ENCODE data around the gene GRAP.

GRAP gene

DNA sequence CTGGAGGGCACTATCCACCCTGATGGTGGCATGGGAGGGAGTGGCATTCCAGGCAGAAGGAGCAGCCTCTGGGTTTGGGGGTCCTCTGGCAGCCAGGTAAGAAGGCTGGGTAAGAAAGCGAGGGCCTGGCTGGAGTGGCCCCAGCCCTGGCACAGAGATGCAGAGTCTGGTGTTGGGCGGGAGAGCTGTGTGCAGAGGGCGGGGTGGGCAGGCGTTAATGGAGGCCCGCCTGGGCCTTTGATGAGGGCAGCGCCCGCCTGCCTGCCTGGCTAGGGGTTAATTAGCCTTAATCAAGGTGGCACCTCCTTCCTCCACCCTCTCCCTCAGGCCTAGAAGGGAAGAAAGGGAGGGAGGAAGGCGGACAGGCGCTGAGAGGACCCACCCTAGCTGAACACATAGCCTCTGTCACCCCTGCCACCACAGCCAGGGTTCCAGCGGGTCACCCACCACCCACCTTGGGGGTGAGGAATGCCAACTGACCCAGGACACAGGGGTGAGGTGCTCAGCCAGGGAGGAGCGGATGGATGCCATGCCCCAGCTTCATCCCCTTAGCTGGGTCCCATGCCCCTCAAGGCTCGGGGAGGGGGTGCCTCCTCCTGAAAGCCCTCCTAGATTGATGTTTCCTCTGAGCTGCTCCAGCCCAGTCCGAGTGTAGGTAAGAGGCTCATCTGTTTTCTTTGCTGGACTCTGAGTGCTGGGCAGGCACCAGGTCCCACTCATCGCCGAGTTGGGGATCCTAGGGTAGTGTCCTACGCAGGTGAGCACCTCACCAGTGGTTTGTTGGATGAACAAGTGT, 28.8 kb downstream of the GRAP start:
- DNase-seq = no peak

GRCh38 chr17:19017401-19017800, 29.4 kb downstream of the GRAP start:
- no peak for DNase-seq

DNA sequence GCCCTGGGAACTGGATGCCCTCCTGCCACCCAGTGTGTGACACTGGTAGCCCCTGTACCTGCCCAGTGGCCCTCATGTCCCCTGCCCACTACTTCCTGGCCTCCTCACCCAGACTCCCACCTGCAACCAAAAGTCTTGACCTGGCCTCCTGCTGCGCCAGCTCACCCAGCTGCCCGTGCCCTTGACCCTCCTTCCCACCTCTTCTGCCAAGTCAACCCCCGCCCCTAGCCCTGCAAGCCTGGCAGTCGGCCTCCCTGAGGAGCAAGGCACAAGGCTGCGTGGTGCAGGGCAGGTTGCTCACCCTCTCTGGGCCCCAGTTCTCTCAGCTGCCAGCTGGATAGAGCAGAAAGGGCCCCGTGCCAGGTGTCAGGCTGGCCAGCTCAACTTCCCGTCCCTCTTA, 29.9 kb downstream of the GRAP start:
- DNase-seq = no peak

DNA sequence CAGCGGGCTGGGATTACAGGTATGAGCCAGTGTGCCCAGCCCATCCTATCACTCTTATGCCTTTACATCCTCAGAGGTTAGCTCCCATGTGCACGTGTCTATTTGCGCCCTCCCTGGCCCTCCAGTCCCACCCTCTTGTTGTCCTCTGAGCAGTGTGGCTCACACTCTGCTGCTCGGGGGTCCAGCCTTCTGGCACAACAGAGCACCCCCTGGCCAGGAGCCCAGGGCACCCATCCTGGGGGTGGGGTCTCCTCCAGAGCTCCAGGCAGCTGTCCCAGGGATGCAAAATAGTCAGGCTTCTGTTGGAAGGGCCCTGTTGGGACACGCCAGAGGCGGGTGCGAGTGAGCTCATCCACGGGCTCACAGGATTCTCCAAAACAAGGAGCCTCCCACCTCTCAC, 30.5 kb downstream of the GRAP start:
- no peak for DNase-seq

- DNase-seq = no peak
Observed at GRCh38 chr17:19015428-19015827, 31.3 kb downstream of the GRAP start.

GRCh38 chr17:19014628-19015215, 32.0 kb downstream of the GRAP start:
- DNase-seq = no peak

GRCh38 chr17:19013806-19014627, 32.7 kb downstream of the GRAP start:
- DNase-seq = no peak

GRCh38 chr17:19013226-19013625, 33.5 kb downstream of the GRAP start:
- no peak for DNase-seq

GRCh38 chr17:19012171-19013080, 34.3 kb downstream of the GRAP start:
- no peak for DNase-seq

DNA sequence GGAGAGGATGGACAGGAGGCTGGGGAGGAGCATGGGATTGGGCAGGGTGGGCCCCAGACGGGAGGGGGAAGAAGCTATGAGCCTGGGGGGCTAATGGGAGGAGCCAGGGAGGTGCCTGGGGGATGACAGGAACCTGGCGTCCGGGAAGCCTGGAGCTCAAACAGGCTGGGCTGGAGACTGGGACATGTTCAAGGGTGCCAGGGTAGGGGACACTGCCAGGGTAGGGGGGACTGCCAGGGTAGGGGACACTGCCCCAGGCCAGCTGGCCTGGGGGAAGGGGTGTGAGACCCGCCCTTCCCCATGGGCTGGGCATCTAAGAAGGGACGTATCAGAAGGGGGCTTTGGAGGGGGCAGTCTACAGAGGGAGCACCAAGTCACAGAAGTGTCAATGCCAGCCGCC, 35.2 kb downstream of the GRAP start:
- no peak for DNase-seq

DNA sequence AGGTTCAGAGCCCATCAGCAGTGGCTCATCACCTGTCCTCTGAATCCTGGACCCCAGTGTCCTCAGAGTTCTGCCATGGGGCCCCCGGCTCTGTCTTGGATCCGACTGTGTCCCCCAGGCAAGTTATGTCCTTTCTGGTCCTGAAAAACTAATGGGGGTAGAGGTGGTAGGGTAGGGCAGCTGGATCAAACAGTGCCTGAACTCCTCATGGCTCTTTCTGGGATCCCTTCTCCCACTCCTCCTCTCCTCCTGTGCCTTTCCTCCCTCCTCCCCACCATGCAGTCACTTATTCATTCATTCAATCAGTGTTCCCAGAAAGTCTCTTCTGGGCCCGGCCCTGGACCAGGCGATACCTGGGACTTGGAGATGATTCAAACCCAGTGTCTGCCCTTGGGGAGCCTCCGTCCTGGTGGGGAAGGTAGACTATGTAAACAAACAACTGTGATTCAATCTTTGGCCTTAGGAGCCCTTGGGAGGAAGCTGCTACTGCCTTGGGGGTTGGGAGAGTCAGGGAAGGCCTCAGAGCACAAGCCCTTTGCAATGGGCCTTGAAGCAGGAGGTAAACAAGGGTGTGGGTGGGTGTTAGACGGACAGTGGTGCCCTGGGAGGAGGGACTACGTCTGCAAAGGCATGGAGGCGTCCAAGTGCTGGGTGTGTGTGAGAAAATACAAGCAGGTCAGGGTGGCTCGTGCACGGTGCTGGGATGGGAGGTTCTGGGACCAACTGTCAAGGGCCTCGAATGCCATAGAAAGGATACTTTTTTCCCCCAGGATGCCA, 35.8 kb downstream of the GRAP start:
- DNase-seq = no peak

- no peak for DNase-seq
Observed at GRCh38 chr17:19009970-19010369, 36.8 kb downstream of the GRAP start.

GRCh38 chr17:19006698-19007097, 40.1 kb downstream of the GRAP start:
- no peak for DNase-seq

- no peak for DNase-seq
Observed at GRCh38 chr17:19005789-19006430, 40.8 kb downstream of the GRAP start.

- DNase-seq = no peak
Observed at GRCh38 chr17:19005137-19005773, 41.5 kb downstream of the GRAP start.

- peak; percentile 88 for DNase-seq
Observed at GRCh38 chr17:19004421-19005136, 42.2 kb downstream of the GRAP start, which contains the start of gene FAM83G. TSS of gene FAM83G (minus strand) at chr17:19004764. CDS start at chr17:19004041, 723 bp downstream.

DNA sequence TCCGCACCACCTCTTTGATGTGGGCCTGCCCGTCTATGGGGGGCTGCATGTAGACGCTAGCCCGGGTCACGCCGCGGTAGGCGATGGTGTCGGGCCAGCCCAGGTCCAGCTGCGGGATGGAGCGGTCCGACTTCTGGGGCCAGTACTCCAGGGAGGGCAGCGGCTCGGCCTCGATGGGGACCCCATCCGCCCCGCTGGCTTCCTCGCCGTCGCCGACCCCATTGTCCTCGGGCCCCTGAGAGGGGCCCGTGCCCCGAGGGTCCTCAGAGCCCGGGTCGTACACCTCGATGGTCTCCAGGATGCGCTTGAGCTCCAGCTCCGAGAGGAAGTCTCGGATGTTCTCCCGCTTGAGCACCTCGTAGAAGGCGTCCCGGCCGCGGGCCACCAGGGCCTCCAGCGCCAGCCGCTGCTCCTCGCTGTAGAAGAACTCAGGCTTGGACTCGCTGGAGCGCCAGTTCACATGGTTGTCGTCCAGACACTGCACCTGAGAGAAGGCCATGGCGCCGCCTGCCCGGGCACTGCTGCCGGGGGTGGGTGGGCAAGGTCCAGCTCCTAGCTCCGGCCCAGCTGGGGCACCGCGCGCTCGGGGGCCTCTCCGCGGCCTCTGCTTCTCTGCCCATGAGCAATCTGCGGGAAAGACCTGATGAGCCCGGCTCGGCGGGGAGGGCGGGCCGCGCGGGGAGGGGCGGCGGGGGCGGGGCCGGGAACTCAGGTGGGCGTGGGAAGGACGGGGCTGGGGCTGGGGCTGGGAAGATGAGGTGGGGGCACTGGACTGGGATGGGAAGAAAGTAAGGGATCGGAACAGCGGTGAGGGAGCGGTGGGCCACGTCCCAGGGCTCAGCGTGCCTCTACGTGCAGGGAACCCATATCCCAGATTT, 43.0 kb downstream of the GRAP start:
- no peak for DNase-seq

DNA sequence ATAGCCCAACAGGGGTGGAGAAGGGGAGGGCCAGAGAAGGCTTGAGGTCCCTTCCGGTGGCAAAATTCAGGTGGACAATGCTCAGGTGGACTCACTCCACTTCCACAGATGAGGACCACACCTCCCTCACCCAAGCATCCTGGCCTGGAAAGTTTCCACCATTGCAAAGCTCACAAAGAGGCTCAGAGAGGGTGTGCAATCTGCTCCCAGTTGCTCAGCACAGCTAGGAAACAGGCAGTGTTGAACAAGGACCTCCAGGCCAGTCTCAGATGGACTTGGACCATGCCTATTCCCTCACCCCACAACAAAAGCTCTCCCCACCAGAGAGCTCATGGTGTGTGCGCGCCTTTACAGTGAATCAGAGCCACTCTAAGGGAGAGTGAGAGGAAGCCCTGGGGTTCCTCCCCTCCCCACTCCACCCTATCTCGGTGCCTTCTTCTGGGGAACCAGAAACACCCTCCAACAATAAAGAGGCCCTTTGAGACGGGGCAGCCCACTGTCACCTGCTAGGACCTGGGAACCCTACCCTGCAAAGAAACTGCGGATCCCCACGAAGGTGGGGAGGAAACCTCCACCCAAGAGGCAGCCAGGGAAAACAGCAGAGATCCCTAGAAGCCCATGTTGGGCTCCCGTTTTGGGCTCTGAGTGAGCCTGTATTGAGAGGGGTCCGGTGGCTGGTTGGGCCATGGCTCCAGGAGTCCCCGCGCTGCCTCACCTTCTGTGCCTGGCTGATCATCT, 43.8 kb downstream of the GRAP start:
- DNase-seq = no peak
